GM19351 (cell line): ENCODE results near the gene SYNE1.
"Not testable (repeated sequence)": the region's sequence is repeated elsewhere in the genome, so short reads cannot be mapped to it uniquely, and the experiment has no call there.

Experiments
- ATAC-seq: cut with Tn5 transposase; IDR thresholded peaks from one replicate; pipeline ENCODE4 v1.9.1; 2021; ENCODE audit warnings: mild to moderate bottlenecking, moderate library complexity; ENCODE audit not compliant: unreplicated experiment

SYNE1 gene

GRCh38 chr6:152637296-152638047, at the start of gene SYNE1:
Gene SYNE1 (minus strand): TSS chr6:152637362. CDS start chr6:152628331, 9,031 bp downstream.
- ATAC-seq: no peak

- no peak for ATAC-seq
Measured at GRCh38 chr6:152685819-152686218, 48.7 kb upstream of the SYNE1 start.

GRCh38 chr6:152682935-152683334, 45.8 kb upstream of the SYNE1 start:
- ATAC-seq: not testable (repeated sequence)

- ATAC-seq: no peak
Measured at GRCh38 chr6:152682141-152682540, 45.0 kb upstream of the SYNE1 start.

GRCh38 chr6:152680879-152681517, 43.8 kb upstream of the SYNE1 start:
- no peak for ATAC-seq

- ATAC-seq: no peak
Measured at GRCh38 chr6:152680151-152680550, 43.0 kb upstream of the SYNE1 start.

GRCh38 chr6:152673236-152673635, 36.1 kb upstream of the SYNE1 start:
- ATAC-seq: no peak

- no peak for ATAC-seq
Measured at GRCh38 chr6:152671171-152671570, 34.0 kb upstream of the SYNE1 start.

GRCh38 chr6:152669895-152670294, 32.7 kb upstream of the SYNE1 start:
- peak; percentile 82 for ATAC-seq

- no peak for ATAC-seq
Measured at GRCh38 chr6:152661776-152662175, 24.6 kb upstream of the SYNE1 start.

- no peak for ATAC-seq
Measured at GRCh38 chr6:152651986-152652385, 14.8 kb upstream of the SYNE1 start.

- no peak for ATAC-seq
Measured at GRCh38 chr6:152648105-152648504, 10.9 kb upstream of the SYNE1 start.

GRCh38 chr6:152646732-152647131, 9.6 kb upstream of the SYNE1 start:
- ATAC-seq: not testable (repeated sequence)

GRCh38 chr6:152642578-152643375, 5.6 kb upstream of the SYNE1 start:
- ATAC-seq: peak; percentile 98

- peak; percentile 57 for ATAC-seq
Measured at GRCh38 chr6:152636609-152637295, 410 bp downstream of the SYNE1 start.

GRCh38 chr6:152636021-152636608, 1.0 kb downstream of the SYNE1 start:
- ATAC-seq: peak; percentile 33

- peak; percentile 67 for ATAC-seq
Measured at GRCh38 chr6:152634773-152635172, 2.4 kb downstream of the SYNE1 start.

- ATAC-seq: no peak
Measured at GRCh38 chr6:152632121-152632782, 4.9 kb downstream of the SYNE1 start.

- no peak for ATAC-seq
Measured at GRCh38 chr6:152631376-152631775, 5.8 kb downstream of the SYNE1 start.

GRCh38 chr6:152630832-152631231, 6.3 kb downstream of the SYNE1 start:
- no peak for ATAC-seq
